Mesendoderm (in vitro differentiated cells): ENCODE data around the gene HEBP1.

Experiments used
- DNase-seq: peaks from one replicate; pipeline ENCODE4 v3.0.0; 2013
- H2AK5ac ChIP-seq: 2 replicates; pipeline ENCODE4 v1.6.1; 2013; ENCODE audit warnings: low read length, inconsistent platforms
- H2BK120ac ChIP-seq: 2 replicates; pipeline ENCODE4 v1.6.1; 2013; ENCODE audit warnings: low read depth, mild to moderate bottlenecking, low read length, moderate library complexity, mixed read lengths
- H2BK15ac ChIP-seq: replicated peaks from 2 replicates; pipeline ENCODE4 v1.6.1; 2013; ENCODE audit warnings: low read depth, mild to moderate bottlenecking, moderate library complexity
- H2BK5ac ChIP-seq: 2 replicates; pipeline ENCODE4 v1.6.1; 2013; ENCODE audit warnings: low read length, inconsistent platforms
- H3K18ac ChIP-seq: 2 replicates; pipeline ENCODE4 v1.6.1; 2013; ENCODE audit warnings: mild to moderate bottlenecking, low read length, mixed read lengths
- H3K23ac ChIP-seq: one replicate; pipeline ENCODE4 v1.6.1; 2013; ENCODE audit warnings: low read length
- H3K27ac ChIP-seq: 2 replicates; pipeline ENCODE4 v1.5.1; 2013; ENCODE audit warnings: low read depth, mild to moderate bottlenecking, inconsistent platforms, low read length, moderate library complexity
- H3K27me3 ChIP-seq: 2 replicates; pipeline ENCODE4 v1.6.1; 2013; ENCODE audit warnings: low read length, control low read depth, mild to moderate bottlenecking, inconsistent platforms; ENCODE audit not compliant: insufficient read depth, poor library complexity
- H3K36me3 ChIP-seq: 2 replicates; pipeline ENCODE4 v1.6.1; 2013; ENCODE audit warnings: low read length, inconsistent platforms; ENCODE audit not compliant: control insufficient read depth, insufficient read depth
- H3K4ac ChIP-seq: one replicate; pipeline ENCODE4 v1.6.1; 2013; ENCODE audit warnings: low read depth, mild to moderate bottlenecking, low read length, moderate library complexity
- H3K4me1 ChIP-seq: 2 replicates; pipeline ENCODE4 v1.6.1; 2013; ENCODE audit warnings: low read depth, low read length, inconsistent platforms; ENCODE audit not compliant: control insufficient read depth
- H3K4me2 ChIP-seq: 2 replicates; pipeline ENCODE4 v1.6.1; 2013; ENCODE audit warnings: low read length
- H3K4me3 ChIP-seq: 2 replicates; pipeline ENCODE4 v1.5.1; 2013; ENCODE audit warnings: mild to moderate bottlenecking, low read length
- H3K56ac ChIP-seq: one replicate; pipeline ENCODE4 v1.6.1; 2013; ENCODE audit warnings: low read length
- H3K79me1 ChIP-seq: 2 replicates; pipeline ENCODE4 v1.6.1; 2013; ENCODE audit warnings: low read length, inconsistent platforms
- H3K79me2 ChIP-seq: 2 replicates; pipeline ENCODE4 v1.6.1; 2013; ENCODE audit warnings: mild to moderate bottlenecking, low read length; ENCODE audit not compliant: control insufficient read depth, insufficient read depth
- H3K9ac ChIP-seq: 2 replicates; pipeline ENCODE4 v1.6.1; 2013; ENCODE audit warnings: low read length, inconsistent platforms
- H4K5ac ChIP-seq: one replicate; pipeline ENCODE4 v1.6.1; 2013; ENCODE audit warnings: low read length
- H4K8ac ChIP-seq: one replicate; pipeline ENCODE4 v1.6.1; 2013; ENCODE audit warnings: low read depth, mild to moderate bottlenecking, control low read depth, low read length, moderate library complexity
- WGBS: extraction: QIAGEN DNeasy Blood & Tissue Kit; methylation state at CpG from one replicate; pipeline ENCODE4 v1.1.7; 2013; ENCODE audit warnings: low lambda C conversion rate, missing lambda C conversion rate; ENCODE audit not compliant: insufficient coverage; ENCODE audit errors: extremely low coverage; 5-methylcytosine and 5-hydroxymethylcytosine counted together

HEBP1 gene

GRCh38 chr12:12997156-12997555 is 2.9 kb downstream of the HEBP1 start:
- no peak overlapping the region for H3K23ac ChIP-seq
- no peak overlapping the region for H3K4me2 ChIP-seq
- H3K4ac ChIP-seq = no peak overlapping the region
- DNase-seq = no peak
- no peak overlapping the region for H2AK5ac ChIP-seq
- H3K9ac ChIP-seq = no peak overlapping the region
- no peak overlapping the region for H3K4me3 ChIP-seq
- H3K56ac ChIP-seq = peak overlapping the region; percentile 15
- no peaks in the 10 kb centered on the region for H3K79me2 ChIP-seq
- no peaks in the 10 kb centered on the region for H3K4me1 ChIP-seq
- no peak overlapping the region for H2BK120ac ChIP-seq
- no peak overlapping the region for H2BK5ac ChIP-seq
- H3K36me3 ChIP-seq = no peaks in the 10 kb centered on the region
- no peak overlapping the region for H4K8ac ChIP-seq
- peaks cover 2% of the 10 kb centered on the region for H3K79me1 ChIP-seq
- no peak overlapping the region for H3K27ac ChIP-seq
- H3K18ac ChIP-seq = no peak overlapping the region
- no peak overlapping the region for H4K5ac ChIP-seq
- no CpG with 5 or more reads among the region's 3 CpGs for WGBS
- H2BK15ac ChIP-seq = no peak overlapping the region
- H3K27me3 ChIP-seq = no peaks in the 10 kb centered on the region

- Histone ChIP-seq H2AK5ac (no peak overlapping the region), H3K4me1 (peaks cover 1% of the 10 kb centered on the region), H3K23ac (no peak overlapping the region), H2BK120ac (no peak overlapping the region), H3K4me2 (no peak overlapping the region), H3K79me2 (no peaks in the 10 kb centered on the region), H3K27me3 (no peaks in the 10 kb centered on the region), H3K4me3 (no peak overlapping the region), H3K4ac (no peak overlapping the region), H4K5ac (no peak overlapping the region), H4K8ac (no peak overlapping the region), H2BK5ac (no peak overlapping the region), H3K56ac (no peak overlapping the region), H3K36me3 (no peaks in the 10 kb centered on the region), H2BK15ac (no peak overlapping the region), H3K18ac (no peak overlapping the region), H3K27ac (no peak overlapping the region), H3K79me1 (peaks cover 2% of the 10 kb centered on the region), H3K9ac (no peak overlapping the region)
- no peak for DNase-seq
- no CpG with 5 or more reads among the region's 3 CpGs for WGBS
Measured at GRCh38 chr12:12996209-12996608, 3.9 kb downstream of the HEBP1 start.

- no peaks in the 10 kb centered on the region for H3K36me3 ChIP-seq
- no peak overlapping the region for H3K27ac ChIP-seq
- H3K79me1 ChIP-seq = peaks cover 2% of the 10 kb centered on the region
- DNase-seq = no peak
- H3K4me2 ChIP-seq = no peak overlapping the region
- H3K4ac ChIP-seq = no peak overlapping the region
- no peak overlapping the region for H4K5ac ChIP-seq
- no peak overlapping the region for H4K8ac ChIP-seq
- H3K79me2 ChIP-seq = no peaks in the 10 kb centered on the region
- no peak overlapping the region for H2BK15ac ChIP-seq
- H3K9ac ChIP-seq = no peak overlapping the region
- H3K4me3 ChIP-seq = no peak overlapping the region
- no peaks in the 10 kb centered on the region for H3K27me3 ChIP-seq
- H2AK5ac ChIP-seq = no peak overlapping the region
- no peak overlapping the region for H2BK5ac ChIP-seq
- H3K18ac ChIP-seq = no peak overlapping the region
- no CpG with 5 or more reads among the region's 3 CpGs for WGBS
- peaks cover 2% of the 10 kb centered on the region for H3K4me1 ChIP-seq
- no peak overlapping the region for H3K56ac ChIP-seq
- no peak overlapping the region for H2BK120ac ChIP-seq
- H3K23ac ChIP-seq = no peak overlapping the region
Measured at GRCh38 chr12:12995088-12995487, 5.0 kb downstream of the HEBP1 start.

- no peak overlapping the region for H2BK5ac ChIP-seq
- no peak overlapping the region for H3K23ac ChIP-seq
- H3K9ac ChIP-seq = no peak overlapping the region
- no peak overlapping the region for H2BK120ac ChIP-seq
- H3K18ac ChIP-seq = no peak overlapping the region
- H2BK15ac ChIP-seq = no peak overlapping the region
- no peak overlapping the region for H3K4me2 ChIP-seq
- H3K4me3 ChIP-seq = no peak overlapping the region
- H3K36me3 ChIP-seq = no peaks in the 10 kb centered on the region
- H3K27me3 ChIP-seq = no peaks in the 10 kb centered on the region
- no peaks in the 10 kb centered on the region for H3K79me2 ChIP-seq
- H4K8ac ChIP-seq = no peak overlapping the region
- no CpG with 5 or more reads among the region's 4 CpGs for WGBS
- H4K5ac ChIP-seq = no peak overlapping the region
- H3K79me1 ChIP-seq = peaks cover 2% of the 10 kb centered on the region
- no peak overlapping the region for H2AK5ac ChIP-seq
- no peak overlapping the region for H3K4ac ChIP-seq
- no peak overlapping the region for H3K27ac ChIP-seq
- DNase-seq = no peak
- peaks cover 2% of the 10 kb centered on the region for H3K4me1 ChIP-seq
- H3K56ac ChIP-seq = no peak overlapping the region
Measured at GRCh38 chr12:12993367-12993766, 6.7 kb downstream of the HEBP1 start.

GRCh38 chr12:12992418-12993130 is 7.5 kb downstream of the HEBP1 start:
- Histone ChIP-seq H3K27me3 (no peaks in the 10 kb centered on the region), H3K4me3 (no peak overlapping the region), H3K23ac (no peak overlapping the region), H3K4ac (no peak overlapping the region), H3K9ac (no peak overlapping the region), H4K5ac (no peak overlapping the region), H2BK120ac (no peak overlapping the region), H3K36me3 (no peaks in the 10 kb centered on the region), H2BK15ac (no peak overlapping the region), H3K79me2 (no peaks in the 10 kb centered on the region), H3K56ac (no peak overlapping the region), H3K18ac (no peak overlapping the region), H4K8ac (no peak overlapping the region), H3K27ac (no peak overlapping the region), H3K4me1 (peaks cover 2% of the 10 kb centered on the region), H3K4me2 (no peak overlapping the region), H2BK5ac (no peak overlapping the region), H2AK5ac (no peak overlapping the region), H3K79me1 (peaks cover 2% of the 10 kb centered on the region)
- peak; percentile 51 for DNase-seq
- WGBS = no CpG with 5 or more reads among the region's 8 CpGs
